ENCODE measurements around the gene FHAD1.

FHAD1 gene

DNA sequence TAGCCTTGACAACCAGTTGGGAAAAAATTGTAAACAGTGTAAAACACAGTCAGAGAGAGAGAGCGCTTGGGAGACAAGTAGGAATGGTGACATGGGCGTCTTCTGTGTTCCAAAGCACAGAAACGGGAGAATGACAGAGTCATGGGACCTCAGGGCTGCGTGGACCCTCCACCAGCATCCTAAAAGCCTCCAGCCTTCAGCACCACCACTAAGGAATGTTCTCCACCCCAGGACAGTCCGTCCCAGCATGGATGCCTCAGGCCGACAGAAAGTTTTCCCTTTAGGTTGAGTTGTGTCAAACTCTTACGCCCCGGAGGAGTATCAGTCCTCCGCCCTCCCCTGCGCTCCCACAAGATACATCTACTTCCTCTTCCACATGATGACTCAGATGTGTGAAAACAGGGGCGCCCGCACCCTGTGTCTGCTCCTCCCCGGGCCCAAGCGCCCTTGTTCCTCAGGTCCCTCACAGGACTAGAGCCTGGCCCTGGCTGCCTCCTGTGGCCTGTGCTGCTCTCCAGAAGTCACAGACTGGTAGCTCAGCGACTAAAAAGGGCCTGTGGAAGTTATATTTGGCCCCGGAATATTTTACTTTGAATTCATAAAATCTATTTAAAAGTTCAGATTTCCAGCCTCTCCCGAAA is 98.8 kb downstream of the FHAD1 start:
- DNase-seq (ENCODE audit: low read depth in 2 of 2) = peak; percentile 12 to 31

DNA sequence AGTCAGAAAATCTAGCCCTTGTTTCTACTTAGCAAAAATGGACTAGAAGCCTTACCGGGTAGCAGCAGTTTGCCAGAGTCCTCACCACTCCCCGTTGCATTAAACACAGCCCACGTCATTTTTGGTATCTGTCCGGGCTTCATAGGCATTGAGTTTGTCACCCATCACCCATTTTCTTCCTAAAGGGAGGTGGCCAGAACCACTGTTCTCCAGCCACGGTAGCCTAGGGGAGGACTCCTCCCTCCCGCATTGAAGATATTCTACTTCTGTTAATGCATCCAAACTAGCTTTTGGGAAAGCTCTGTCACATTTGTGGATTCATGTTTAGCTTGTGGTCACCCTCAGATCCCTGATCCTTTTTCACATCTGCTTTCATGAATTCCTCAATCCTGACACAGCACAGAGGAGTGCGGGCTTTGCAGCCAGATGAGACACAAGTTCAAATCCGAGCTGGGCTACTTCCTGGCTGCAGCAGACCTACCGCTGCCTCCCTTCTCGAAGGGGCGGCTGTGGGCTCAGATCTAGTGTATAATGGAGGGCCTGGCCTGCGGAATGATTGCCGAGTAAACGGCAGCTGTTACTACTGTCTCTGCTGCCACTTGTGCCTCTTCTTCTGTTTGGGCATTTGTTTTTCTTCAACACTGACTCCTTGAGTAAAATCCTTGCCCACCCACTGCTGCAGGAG is 99.5 kb downstream of the FHAD1 start:
- no peak for DNase-seq (ENCODE audit: low read depth in 2 of 2)

DNA sequence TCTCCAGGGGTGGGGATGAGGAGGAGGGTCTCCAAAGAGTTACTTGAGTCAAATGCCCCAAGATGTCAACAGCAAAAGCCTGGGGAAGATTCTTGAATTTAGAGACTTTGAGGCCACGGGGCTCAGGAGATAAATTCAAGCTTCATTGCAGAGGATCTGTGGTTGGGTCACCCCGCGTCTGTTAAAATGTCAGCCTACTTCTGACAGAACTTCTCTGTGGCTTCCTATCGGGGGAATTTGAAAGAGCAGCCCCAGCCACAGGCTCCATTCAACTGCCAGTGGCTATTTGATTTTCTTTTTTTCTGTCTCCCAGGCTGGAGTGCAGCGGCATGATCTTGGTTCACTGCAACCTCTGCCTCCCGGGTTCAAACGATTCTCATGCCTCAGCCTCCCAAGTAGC is 100.2 kb downstream of the FHAD1 start:
- DNase-seq (ENCODE audit: low read depth in 2 of 2) = no peak

DNA sequence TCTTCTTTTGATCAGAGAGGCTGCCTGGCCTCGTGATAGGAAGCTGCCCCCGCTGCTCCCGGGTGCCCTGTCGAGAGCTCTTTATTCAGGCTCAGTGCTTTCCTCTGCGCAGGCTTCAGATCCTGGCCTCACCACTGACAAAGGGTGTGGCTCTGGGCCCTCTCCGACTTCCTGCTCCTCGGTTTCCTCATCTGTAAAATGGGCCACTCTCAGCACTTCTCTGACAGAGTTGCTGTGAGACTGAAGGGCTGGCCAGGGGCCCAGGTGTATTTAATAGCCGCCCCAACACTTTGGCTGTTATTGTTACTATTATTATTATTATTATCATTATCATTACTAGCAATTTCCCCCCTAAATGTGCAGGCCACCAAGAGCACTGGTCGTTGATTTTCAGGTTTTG is 101.6 kb downstream of the FHAD1 start:
- DNase-seq (ENCODE audit: low read depth in 2 of 2) = no peak

DNA sequence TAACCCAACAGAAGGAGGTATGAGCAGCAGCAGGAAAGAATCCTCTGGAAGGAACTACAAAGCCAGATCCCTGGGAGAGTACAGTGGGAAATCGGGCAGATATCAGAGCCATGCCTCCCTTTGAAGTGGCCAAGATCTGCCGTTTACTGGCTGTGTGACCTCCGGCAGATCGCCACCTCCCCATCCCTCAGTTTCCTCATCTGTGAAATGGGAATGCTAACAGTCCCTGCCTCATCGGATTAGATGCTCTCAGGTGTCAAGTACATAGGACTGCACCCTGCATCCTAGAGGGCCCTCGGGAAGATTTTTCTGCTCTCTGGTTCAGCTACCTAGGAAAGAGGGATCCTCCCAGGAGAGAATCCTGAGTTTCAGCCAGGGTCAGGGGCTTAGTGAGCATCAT is 102.1 kb downstream of the FHAD1 start:
- no peak for DNase-seq (ENCODE audit: low read depth in 2 of 2)

DNA sequence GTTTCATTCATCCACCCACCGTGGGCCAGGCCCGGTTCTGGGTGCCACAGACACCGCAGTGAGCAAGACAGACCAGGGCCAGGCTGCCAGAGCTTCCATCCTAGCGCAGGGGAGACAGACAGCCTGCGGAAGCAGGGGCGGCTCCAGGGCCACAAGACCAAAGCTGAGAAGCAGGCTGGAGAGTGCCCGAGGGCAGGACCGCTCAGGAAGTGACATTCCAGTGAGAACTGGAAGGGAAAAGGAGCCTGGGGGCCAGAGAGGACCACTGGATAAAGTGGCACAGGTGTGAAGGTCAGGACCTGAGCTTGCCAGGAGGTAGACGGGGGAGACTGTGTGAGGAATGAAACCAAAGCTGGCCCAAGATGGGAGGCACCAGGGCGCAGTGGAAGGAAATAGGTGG is 103.1 kb downstream of the FHAD1 start:
- DNase-seq (ENCODE audit: low read depth in 2 of 2) = no peak

DNA sequence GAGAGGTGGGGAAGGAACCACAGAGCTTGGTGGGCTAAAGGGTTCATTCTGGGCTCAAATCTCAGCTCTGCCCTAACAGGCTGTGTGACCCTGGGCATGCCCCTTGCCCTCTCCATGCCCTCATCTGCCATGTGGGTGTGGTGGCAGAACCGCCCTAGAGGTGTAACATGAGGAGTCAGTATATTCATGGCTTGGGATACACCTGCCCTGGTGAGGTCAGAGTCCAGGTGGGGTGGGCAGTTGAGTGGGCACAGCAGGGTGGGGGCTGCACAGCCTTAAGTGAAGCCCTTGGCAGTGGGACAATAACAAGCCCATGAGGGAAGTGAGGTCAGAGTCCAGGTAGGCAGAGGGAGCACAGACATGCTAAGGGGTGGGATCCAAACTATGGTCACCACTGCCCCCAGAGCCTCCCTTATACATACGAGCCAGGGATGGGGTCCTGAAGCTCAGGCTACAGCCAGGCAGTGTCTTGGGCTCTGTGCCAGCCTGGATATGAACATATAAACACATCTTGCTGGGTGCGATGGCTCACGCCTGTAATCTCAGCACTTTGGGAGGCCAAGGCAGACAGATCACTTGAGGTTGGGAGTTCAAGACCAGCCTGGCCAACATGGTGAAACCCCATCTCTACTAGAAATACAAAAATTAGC is 103.7 kb downstream of the FHAD1 start:
- DNase-seq (ENCODE audit: low read depth in 2 of 2) = no peak

DNA sequence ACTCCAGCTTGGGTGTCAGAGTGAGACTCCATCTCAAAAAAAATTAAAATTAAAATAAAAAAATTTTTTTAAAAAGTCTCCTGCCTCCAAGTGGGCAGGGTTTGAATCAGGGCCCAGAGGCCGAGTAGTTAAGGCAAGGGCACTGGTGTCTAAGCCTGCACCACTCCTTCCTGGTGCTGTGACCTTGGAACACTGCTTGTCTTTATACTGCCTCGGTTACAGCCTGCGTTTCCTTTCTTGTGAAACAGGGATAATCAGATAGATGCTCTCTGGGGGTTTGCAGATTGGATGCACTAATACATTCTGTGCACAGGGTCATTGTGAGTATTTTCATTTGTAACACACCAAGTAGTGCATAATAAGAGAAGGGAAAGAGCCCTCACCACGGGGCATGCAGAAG is 104.3 kb downstream of the FHAD1 start:
- no peak for DNase-seq (ENCODE audit: low read depth in 2 of 2)

DNA sequence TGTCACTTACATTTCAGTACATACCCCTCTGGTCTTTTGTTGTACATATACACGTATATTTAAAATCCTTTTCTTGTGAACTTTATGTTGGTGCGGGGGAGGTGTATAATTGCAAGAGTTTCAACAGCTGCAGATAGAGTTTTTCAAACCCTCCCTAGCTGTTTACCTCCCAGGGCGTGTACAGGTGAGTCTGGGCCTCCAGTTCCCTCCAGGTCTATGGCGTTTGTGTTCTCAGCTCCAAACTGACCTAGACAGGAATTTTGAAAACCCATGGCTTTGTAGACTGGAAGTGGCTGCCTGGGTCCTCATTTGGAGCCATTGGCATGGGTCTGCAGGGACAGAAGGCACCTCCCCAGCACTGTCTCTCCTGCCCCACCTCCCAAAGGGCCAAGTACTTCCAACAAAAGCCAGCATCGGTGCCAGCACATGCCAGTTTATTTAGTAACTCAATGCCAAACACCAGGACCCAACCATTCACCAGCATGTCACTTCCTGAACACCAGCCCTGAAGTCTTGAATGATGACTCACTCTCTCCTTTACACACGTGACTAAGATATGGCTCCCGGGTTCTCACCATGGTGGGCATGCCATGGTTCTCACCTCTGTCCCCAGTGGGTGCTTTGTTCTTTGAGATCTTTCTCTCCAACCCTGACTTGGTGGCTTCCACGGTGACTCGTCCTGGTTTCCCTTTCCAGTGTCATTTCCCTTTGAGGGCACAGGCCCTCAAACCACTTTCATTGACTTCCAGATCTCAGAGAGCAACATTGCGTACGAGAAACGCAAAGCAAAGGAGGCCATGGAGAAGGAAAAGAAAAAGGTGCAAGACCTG is 105.3 kb downstream of the FHAD1 start:
- DNase-seq (ENCODE audit: low read depth in 2 of 2) = peak in 1 of 2 donors; percentile 6

DNA sequence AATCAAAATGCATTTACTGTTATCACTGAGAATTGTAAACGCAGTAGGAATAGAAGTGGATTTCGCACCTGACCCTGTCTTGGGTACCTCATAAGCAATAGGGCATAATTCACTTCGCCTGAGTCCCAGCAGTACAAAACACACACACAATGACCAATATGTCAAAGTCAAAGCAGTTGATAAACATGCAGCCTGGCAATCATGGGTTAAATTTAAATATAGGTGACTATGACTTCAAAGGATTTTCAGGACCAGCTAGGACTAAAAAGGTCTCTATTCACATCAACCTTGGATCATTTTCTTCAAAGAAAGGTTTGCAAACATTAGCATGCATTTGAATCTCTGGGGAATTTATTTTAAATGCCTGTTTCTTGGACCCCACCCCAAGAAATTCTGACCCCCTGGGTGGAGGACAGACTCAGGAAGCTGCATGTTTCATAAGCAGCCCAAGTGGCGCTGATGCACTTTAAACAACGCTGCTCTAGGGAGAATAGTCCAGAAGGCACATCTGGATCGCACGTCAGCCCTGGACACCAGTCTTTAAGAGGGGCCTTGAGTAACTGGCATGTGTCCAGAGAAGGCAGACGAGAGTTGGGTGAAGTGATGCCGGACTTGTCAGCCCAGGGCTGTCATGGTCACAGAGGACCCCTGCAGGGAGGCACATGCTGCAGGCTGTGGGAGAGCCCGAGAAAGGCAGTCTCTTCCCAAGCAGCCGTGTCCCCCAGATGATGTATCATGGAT is 107.0 kb downstream of the FHAD1 start:
- no peak for DNase-seq (ENCODE audit: low read depth in 2 of 2)

DNA sequence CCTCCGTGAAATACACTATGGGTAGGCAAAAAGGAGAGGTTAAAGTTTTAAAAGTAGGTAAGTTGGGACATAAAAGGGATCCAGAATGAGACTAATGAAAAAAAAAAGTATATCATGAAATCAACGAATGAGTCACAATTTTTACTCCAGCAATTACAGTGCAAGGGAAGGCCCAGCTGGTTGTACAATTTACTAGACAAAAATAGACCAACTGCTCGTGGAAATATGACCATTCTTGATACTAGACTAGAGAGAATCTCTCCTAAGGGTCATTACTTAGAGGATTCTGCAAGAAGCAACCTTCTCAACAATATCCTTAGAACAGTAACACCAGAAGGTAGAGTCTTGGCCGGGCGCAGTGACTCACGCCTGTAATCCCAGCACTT is 107.5 kb downstream of the FHAD1 start:
- no peak for DNase-seq (ENCODE audit: low read depth in 2 of 2)

DNA sequence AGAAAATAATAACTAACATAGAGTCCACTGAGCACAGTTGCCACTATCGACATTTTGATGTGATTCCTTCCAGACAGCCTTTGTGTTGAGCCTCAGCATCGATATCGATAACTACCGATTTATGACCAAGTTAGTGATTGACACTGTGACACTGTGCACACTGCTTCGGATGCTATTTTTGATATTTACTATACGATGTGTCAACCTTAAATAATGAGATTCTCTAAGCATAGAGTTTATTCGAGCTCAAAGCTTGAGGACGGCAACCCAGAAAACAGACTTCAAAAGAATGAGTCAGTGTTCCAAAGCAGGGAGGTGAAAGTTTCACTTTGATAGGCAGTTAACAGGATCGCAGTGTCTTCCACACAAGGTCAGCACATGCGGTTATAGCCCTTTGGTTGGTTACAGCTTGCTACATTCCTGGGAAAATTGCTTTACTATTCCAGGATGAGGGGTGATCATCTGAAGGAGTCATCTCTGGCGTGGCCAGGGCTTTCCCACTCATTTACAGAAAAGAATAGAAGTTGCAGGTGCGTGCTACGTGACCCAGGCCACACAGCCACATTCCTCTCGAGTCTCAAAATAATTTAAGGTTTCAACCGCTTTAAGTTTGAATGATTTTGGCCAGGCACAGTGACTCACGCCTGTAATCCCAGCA is 109.1 kb downstream of the FHAD1 start:
- no peak for DNase-seq (ENCODE audit: low read depth in 2 of 2)

DNA sequence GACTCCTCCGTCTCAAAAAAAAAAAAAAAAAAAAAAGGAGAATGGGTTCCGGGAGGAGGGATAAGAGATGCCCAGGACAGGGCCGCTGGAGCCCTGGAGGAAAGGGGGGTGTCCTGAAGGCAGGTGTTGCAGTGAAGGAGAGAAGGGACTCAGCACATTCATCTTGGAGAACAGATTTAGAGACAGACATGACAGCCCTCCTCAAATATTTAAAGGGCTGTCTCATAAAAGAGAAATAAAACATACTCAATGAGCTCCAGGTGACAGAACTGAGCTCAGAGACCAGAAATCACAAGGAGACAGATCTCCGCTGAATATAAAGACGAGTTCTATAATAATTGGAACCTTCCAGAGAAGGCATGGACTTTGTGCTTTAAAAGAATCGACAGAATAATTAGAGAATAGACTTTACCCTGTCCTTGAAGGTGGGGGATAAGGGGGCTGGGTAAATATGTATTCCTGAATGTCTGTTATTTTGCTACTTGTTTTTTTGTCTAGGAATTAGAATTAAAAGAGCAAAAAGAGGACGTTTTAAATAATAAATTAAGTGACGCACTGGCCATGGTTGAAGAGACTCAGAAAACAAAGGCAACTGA is 110.7 kb downstream of the FHAD1 start:
- no peak for DNase-seq (ENCODE audit: low read depth in 2 of 2)

DNA sequence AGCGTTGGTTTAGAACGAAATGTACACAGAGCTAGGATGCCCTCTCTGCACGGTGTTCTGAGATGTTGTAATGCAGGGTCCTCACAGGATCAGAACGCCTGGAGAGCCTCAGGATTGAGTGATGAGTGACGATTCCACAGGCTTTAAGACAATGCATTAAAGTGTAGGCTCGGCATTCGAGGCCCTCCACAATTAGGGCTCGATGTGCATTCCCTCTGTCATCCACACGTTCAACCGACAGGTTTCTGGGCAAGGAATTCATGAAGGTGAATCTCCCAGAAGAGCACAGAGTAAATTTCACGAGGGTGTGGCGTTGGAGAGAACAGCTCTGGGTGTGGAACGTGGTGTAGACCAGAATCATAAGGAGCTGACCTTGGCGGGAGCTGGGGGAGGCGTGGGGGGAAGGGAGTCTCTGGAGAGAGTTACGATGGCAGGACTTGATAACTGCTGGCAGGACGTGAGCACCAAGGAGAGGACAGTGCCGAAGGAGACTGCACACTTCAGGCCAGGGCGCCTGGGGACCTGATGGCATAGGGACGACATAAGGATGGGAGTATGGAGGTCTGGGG is 111.6 kb downstream of the FHAD1 start:
- DNase-seq (ENCODE audit: low read depth in 2 of 2) = no peak

DNA sequence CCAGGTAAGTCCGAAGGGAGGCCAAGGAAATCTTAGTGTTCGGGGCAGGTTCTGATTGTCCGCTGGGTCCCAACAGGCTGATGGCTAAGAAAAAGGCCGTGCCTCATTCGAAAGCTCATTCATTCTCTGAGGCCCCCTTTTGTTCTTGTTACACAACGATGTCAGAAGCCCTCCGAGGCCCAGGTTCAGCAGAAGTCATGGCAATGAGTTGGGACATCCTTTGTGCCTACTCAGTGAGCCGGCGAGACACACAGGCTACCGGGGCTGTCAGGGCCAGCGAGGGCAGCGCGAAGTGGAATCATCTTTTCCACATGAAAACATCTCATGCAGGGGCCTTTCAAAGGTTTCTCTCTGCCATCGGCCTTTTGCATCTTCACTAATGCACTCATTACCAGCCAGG is 113.7 kb downstream of the FHAD1 start:
- DNase-seq (ENCODE audit: low read depth in 2 of 2) = no peak

DNA sequence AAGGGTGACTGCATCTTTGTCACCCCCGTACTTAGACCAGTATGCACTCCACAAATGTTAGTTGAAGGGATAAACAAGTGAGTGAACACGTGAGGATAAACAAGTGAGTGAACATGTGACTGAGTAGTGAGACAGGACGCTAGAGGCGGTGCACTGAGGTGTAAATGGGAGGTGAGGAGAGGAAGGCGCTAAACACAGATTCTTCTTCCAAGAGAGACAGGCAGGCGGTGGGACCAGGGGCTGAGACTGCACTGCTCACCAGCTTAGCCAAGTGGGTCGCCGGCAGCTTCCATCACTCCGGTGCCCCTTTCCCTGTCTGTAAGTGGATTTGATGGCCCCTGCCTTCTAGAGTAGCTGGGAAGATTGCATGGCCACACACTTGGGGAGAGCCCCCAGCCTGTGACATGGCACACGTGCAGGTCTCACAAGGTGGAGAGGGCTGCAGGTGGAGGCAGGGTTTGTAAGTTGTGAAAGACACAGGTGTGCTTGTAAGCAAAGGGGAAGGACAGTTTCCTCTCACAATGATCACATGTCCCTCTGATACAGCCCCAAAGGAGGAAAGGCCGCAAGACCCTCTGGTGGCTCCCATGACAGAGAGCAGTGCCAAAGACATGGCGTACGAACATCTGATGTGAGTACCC is 115.2 kb downstream of the FHAD1 start:
- no peak for DNase-seq (ENCODE audit: low read depth in 2 of 2)

DNA sequence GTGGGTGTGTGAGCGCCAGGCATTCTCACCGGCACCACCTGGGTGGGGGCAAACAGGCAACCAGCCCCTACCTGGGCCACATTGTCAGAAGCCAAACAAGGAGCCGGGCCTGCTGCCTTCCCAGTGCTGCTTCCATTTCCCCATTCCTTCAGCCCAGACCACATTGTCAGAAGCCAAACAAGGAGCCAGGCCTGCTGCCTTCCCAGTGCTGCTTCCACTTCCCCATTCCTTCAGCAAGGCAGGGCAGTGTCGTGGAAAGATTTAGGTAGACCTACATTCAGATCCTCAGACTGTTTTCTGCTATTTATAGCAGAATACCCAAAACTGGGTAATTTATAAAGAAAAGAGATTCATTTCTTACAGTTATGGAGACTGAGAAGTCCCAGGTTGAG is 115.7 kb downstream of the FHAD1 start:
- no peak for DNase-seq (ENCODE audit: low read depth in 2 of 2)

DNA sequence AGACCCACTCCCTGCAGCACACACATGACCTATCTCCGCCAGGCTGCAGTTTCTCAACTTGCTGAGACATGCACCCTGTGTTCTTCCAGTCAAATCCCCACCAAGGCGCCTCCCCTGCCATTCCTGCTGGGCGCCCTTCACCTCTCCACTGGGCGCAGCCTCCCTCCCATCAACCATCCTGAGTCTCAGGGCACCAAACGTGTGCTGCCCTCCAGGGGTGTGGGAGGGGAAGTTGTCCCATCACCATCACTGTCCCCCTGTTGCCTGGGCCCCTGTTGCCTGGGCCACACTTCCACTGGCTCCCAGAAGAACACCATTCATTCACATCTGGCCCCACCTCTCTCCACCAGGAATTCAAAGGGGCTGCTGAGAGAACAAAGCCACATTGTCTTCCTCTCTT is 117.7 kb downstream of the FHAD1 start:
- DNase-seq (ENCODE audit: low read depth in 2 of 2) = no peak

DNA sequence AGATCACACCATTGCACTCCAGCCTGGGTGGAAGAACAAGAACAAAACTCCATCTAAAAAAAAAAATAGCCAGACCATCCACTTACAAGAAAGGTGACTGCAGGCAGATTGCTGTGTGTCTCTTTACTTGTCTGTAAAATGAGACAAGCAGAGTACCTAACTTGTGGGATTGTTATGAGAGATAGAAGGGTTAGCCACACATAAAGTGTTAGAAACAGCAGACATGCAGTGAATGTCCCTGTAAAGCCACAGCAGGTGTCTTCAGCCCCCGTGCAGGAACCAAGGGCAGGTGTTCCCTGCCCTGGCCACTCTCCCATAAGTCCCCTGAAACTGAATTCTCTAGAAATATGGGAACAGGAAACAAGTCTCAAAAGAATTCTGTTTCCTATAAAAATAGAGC is 121.9 kb downstream of the FHAD1 start:
- no peak for DNase-seq (ENCODE audit: low read depth in 2 of 2)

DNA sequence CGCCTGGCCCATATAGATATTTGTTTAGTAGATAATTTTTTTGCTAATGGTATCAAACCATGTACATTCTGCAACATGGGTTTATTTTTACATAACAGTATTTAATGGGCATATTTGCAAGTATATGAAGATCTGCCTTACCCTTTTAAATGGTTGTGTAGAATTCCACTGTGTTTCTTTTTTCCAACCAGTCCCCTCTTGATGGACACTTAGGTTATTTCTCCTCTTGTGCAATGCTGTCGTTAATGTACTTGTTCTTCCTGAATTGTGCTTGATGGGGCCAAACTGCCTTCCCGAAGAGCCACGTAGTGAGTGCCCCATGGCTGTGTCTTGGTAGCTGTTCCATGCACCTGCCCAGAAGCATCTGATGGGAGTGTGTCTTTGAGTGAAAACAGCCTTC is 123.2 kb downstream of the FHAD1 start:
- no peak for DNase-seq (ENCODE audit: low read depth in 2 of 2)
